Retinal pigment epithelial cell (primary cell): ENCODE data around the gene TRNT1.

ENCODE experiments used
- DNase-seq: peaks from one replicate; pipeline ENCODE4 v3.0.0-alpha.2; 2010; ENCODE audit warnings: low read depth
- H3K4me3 ChIP-seq: 2 replicates; pipeline ENCODE4 v1.5.1; 2011; ENCODE audit warnings: mild to moderate bottlenecking, low read length, control low read depth, moderate library complexity
- CTCF ChIP-seq: conservative IDR thresholded peaks from 2 replicates; pipeline ENCODE4 v1.5.1; 2011; ENCODE audit warnings: low read depth, low read length, control low read depth, inconsistent platforms

The TRNT1 gene

GRCh38 chr3:3105246-3105645 lies 21.5 kb upstream of the TRNT1 start:
- H3K4me3 ChIP-seq: no peak overlapping the region
- DNase-seq: no peak
- TF ChIP-seq CTCF: no peak

- no peak overlapping the region for H3K4me3 ChIP-seq
- TF ChIP-seq CTCF: no peak
- DNase-seq: no peak
These were observed 20.9 kb upstream of the TRNT1 start for GRCh38 chr3:3105815-3106214.

GRCh38 chr3:3107181-3107580 lies 19.6 kb upstream of the TRNT1 start:
- H3K4me3 ChIP-seq: no peak overlapping the region
- TF ChIP-seq CTCF: no peak

GRCh38 chr3:3107858-3108257 lies 18.9 kb upstream of the TRNT1 start:
- no peak for TF ChIP-seq CTCF
- DNase-seq: no peak
- no peak overlapping the region for H3K4me3 ChIP-seq

More at GRCh38 chr3:3107181-3107580, 19.6 kb upstream of the TRNT1 start:
- DNase-seq: no peak

- no peak for TF ChIP-seq CTCF
- no peak overlapping the region for H3K4me3 ChIP-seq
- no peak for DNase-seq
These were observed 17.1 kb upstream of the TRNT1 start for GRCh38 chr3:3109407-3110298.

GRCh38 chr3:3110299-3110630 lies 16.5 kb upstream of the TRNT1 start, which contains the start of gene IL5RA:
Gene IL5RA (minus strand): TSS chr3:3110374. CDS start chr3:3104984, 5,390 bp downstream.
- H3K4me3 ChIP-seq: no peak within 1 kb of the TSS
- no peak for DNase-seq
- TF ChIP-seq CTCF: no peak

GRCh38 chr3:3110749-3111361 lies 15.9 kb upstream of the TRNT1 start:
- no peak for DNase-seq
- no peak overlapping the region for H3K4me3 ChIP-seq
- TF ChIP-seq CTCF: no peak
